GM23338 (cell line): Measurements from ENCODE around the gene SLC17A7. TPM values are rescaled to one million over a fixed set of nuclear protein-coding genes. Genes with fewer than 3 reads are reported as not detected.

Source experiments
- ATAC-seq: fragments of 200-7000 bp; cut with Tn5 transposase; 3 replicates; pipeline ENCODE4 v1.9.1; 2020
- DNase-seq: peaks from one replicate; pipeline ENCODE4 v3.0.0-alpha.2; 2015; ENCODE audit warnings: low spot score
- H2AFZ ChIP-seq: fragments of 200-600 bp; sonication (generic); 2 replicates; pipeline ENCODE4 v1.8.0; 2016; ENCODE audit warnings: antibody characterized with exemption, mild to moderate bottlenecking, moderate library complexity
- H3F3A ChIP-seq: fragments of 200-600 bp; sonication (generic); replicated peaks from 2 replicates; pipeline ENCODE4 v1.8.0; 2017; ENCODE audit warnings: antibody characterized with exemption, mixed run types, low read depth
- H3K27ac ChIP-seq: fragments of 200-600 bp; sonication (generic); 2 replicates; pipeline ENCODE4 v1.6.1; 2016; ENCODE audit warnings: low read depth
- H3K27me3 ChIP-seq: fragments of 200-600 bp; sonication (generic); 2 replicates; pipeline ENCODE4 v1.8.0; 2016; ENCODE audit warnings: mild to moderate bottlenecking, mixed run types, moderate library complexity; ENCODE audit not compliant: insufficient read depth
- H3K36me3 ChIP-seq: fragments of 200-600 bp; sonication (generic); 2 replicates; pipeline ENCODE4 v1.8.0; 2016; ENCODE audit warnings: mild to moderate bottlenecking; ENCODE audit not compliant: insufficient read depth
- H3K4me1 ChIP-seq: fragments of 200-600 bp; sonication (generic); 2 replicates; pipeline ENCODE4 v1.8.0; 2016; ENCODE audit warnings: mild to moderate bottlenecking, moderate library complexity; ENCODE audit not compliant: insufficient read depth
- H3K4me2 ChIP-seq: fragments of 200-600 bp; sonication (generic); 2 replicates; pipeline ENCODE4 v1.7.1; 2017; ENCODE audit warnings: mixed run types
- H3K4me3 ChIP-seq: fragments of 200-600 bp; sonication (generic); 2 replicates; pipeline ENCODE4 v1.6.1; 2016; ENCODE audit warnings: mixed run types
- H3K79me2 ChIP-seq: fragments of 200-600 bp; sonication (generic); replicated peaks from 2 replicates; pipeline ENCODE4 v1.8.0; 2017; ENCODE audit warnings: mild to moderate bottlenecking; ENCODE audit not compliant: insufficient read depth
- H3K9me2 ChIP-seq: fragments of 200-600 bp; sonication (generic); 2 replicates; pipeline ENCODE4 v1.8.0; 2017; ENCODE audit not compliant: insufficient read depth
- H4K20me1 ChIP-seq: fragments of 200-600 bp; sonication (generic); replicated peaks from 2 replicates; pipeline ENCODE4 v1.8.0; 2017; ENCODE audit warnings: mild to moderate bottlenecking; ENCODE audit not compliant: insufficient read depth
- H3K27ac Mint-ChIP-seq: 2 replicates; pipeline ENCODE4 v1.8.0; 2020; ENCODE audit warnings: inconsistent platforms, mild to moderate bottlenecking, moderate library complexity, mixed read lengths
- H3K27me3 Mint-ChIP-seq: 3 replicates; pipeline ENCODE4 v1.8.0; 2022; ENCODE audit warnings: low read depth, mild to moderate bottlenecking, moderate library complexity, mixed read lengths, inconsistent platforms; ENCODE audit not compliant: insufficient read depth, poor library complexity
- H3K36me3 Mint-ChIP-seq: 3 replicates; pipeline ENCODE4 v1.8.0; 2021; ENCODE audit warnings: low read depth, mild to moderate bottlenecking, inconsistent platforms, moderate library complexity, mixed read lengths
- H3K4me1 Mint-ChIP-seq: 3 replicates; pipeline ENCODE4 v1.8.0; 2020; ENCODE audit warnings: mild to moderate bottlenecking, inconsistent platforms, mixed read lengths
- H3K4me3 Mint-ChIP-seq: 3 replicates; pipeline ENCODE4 v1.8.0; 2021; ENCODE audit warnings: moderate library complexity, mild to moderate bottlenecking, inconsistent platforms, mixed read lengths
- H3K9me3 Mint-ChIP-seq: 3 replicates; pipeline ENCODE4 v1.8.0; 2020; ENCODE audit warnings: moderate library complexity, mild to moderate bottlenecking, inconsistent platforms, mixed read lengths
- CREB1 ChIP-seq: fragments of 250-450 bp; sonication (Bioruptor Pico); IDR thresholded peaks from 2 replicates; pipeline ENCODE4 v1.5.0; 2020; ENCODE audit warnings: low read depth, mild to moderate bottlenecking, moderate library complexity
- CTCF ChIP-seq, 2 experiments: fragments of 200-600 bp in 1 of 2; sonication (generic) in 1 of 2; conservative IDR thresholded peaks; 2 replicates each; pipeline versions ENCODE4 v1.5.1 to v1.6.1; 2016 to 2017; ENCODE audit warnings: antibody characterized with exemption in 2 of 2, low read depth in 2 of 2, mild to moderate bottlenecking in 2 of 2, moderate library complexity in 1 of 2
- ETS1 ChIP-seq: IDR thresholded peaks from 2 replicates; pipeline ENCODE4 v1.6.1; 2016; ENCODE audit warnings: antibody characterized with exemption
- EZH2 ChIP-seq: fragments of 200-600 bp; sonication (generic); IDR thresholded peaks from one replicate; pipeline ENCODE4 v1.8.0; 2017; ENCODE audit warnings: antibody characterized with exemption, mild to moderate bottlenecking, low read depth; ENCODE audit not compliant: unreplicated experiment
- EZH2phosphoT487 ChIP-seq: fragments of 200-600 bp; sonication (generic); IDR thresholded peaks from one replicate; pipeline ENCODE4 v1.8.1; 2018; ENCODE audit warnings: antibody characterized with exemption; ENCODE audit not compliant: unreplicated experiment
- JUNB ChIP-seq: IDR thresholded peaks from one replicate; pipeline ENCODE4 v1.6.1; 2016; ENCODE audit warnings: antibody characterized with exemption; ENCODE audit not compliant: unreplicated experiment
- NANOG ChIP-seq: IDR thresholded peaks from 2 replicates; pipeline ENCODE4 v1.6.1; 2016; ENCODE audit warnings: antibody characterized with exemption, borderline replicate concordance
- POLR2AphosphoS5 ChIP-seq: IDR thresholded peaks from 2 replicates; pipeline ENCODE4 v1.6.1; 2016; ENCODE audit warnings: antibody characterized with exemption, low read depth
- STAT1 ChIP-seq: IDR thresholded peaks from one replicate; pipeline ENCODE4 v1.6.1; 2016; ENCODE audit warnings: antibody characterized with exemption; ENCODE audit not compliant: unreplicated experiment
- ZNF114 ChIP-seq: fragments of 250-450 bp; sonication (Bioruptor Pico); IDR thresholded peaks from 2 replicates; pipeline ENCODE4 v1.5.0; 2020; ENCODE audit warnings: mild to moderate bottlenecking, moderate library complexity
- ZNF462 ChIP-seq: fragments of 250-450 bp; sonication (Bioruptor Pico); IDR thresholded peaks from 2 replicates; pipeline ENCODE4 v1.5.0; 2020; ENCODE audit warnings: mild to moderate bottlenecking, moderate library complexity
- polyA plus RNA-seq: library from polyadenylated mRNA; unstranded; fragments of >200 nt; fragmentation: Nextera tagmentation; extraction: Ambion mirVana; gene quantifications from 2 replicates; pipeline ENCODE4 v1.2.1, GENCODE V29; 2016
- total RNA-seq: library from RNA; depleted of rRNA; stranded (reverse); fragments of >200 nt; shearing (Covaris generic); gene quantifications from 2 replicates; pipeline ENCODE4 v1.2.3, GENCODE V29; 2014

SLC17A7 gene
- total and polyA plus RNA-seq, 2 experiments from 2014 or later: 0.90 to 1.5 TPM

GRCh38 chr19:49415102-49415809, 26.1 kb downstream of the SLC17A7 start:
- Histone ChIP-seq H2AFZ (peak overlapping the region; percentile 80), H3K4me1 (peaks cover 6% of the 10 kb centered on the region), H3K4me3 (no peak overlapping the region), H3K36me3 (no peaks in the 10 kb centered on the region), H3K79me2 (no peaks in the 10 kb centered on the region), H3F3A (no peaks in the 10 kb centered on the region), H4K20me1 (no peaks in the 10 kb centered on the region), H3K9me2 (no peaks in the 10 kb centered on the region), H3K27me3 (no peaks in the 10 kb centered on the region), H3K27ac (no peak overlapping the region), H3K4me2 (no peak overlapping the region)
- peak; percentile 27 for ATAC-seq
- H3K27ac Mint-ChIP-seq: no peak overlapping the region
- H3K36me3 Mint-ChIP-seq: no peaks in the 10 kb centered on the region
- peaks cover 32% of the 10 kb centered on the region for H3K4me1 Mint-ChIP-seq
- H3K4me3 Mint-ChIP-seq: no peak overlapping the region
- DNase-seq: no peak
- H3K9me3 Mint-ChIP-seq: no peaks in the 10 kb centered on the region
- peaks cover 8% of the 10 kb centered on the region for H3K27me3 Mint-ChIP-seq
- TF ChIP-seq ZNF114 (no peak), NANOG (no peak), POLR2AphosphoS5 (no peak), EZH2phosphoT487 (no peak), EZH2 (no peak), ETS1 (no peak), CREB1 (CRISPR knock-in tag) (no peak)

GRCh38 chr19:49414256-49414655, 27.1 kb downstream of the SLC17A7 start:
- H3K4me2 ChIP-seq: no peak overlapping the region
- H3K4me3 Mint-ChIP-seq: no peak overlapping the region
- no peak overlapping the region for H3K27ac Mint-ChIP-seq
- H3K36me3 ChIP-seq: no peaks in the 10 kb centered on the region
- H3K9me2 ChIP-seq: no peaks in the 10 kb centered on the region
- H4K20me1 ChIP-seq: no peaks in the 10 kb centered on the region
- no peaks in the 10 kb centered on the region for H3K27me3 ChIP-seq
- H3K4me1 Mint-ChIP-seq: peaks cover 23% of the 10 kb centered on the region
- no peak overlapping the region for H2AFZ ChIP-seq
- H3F3A ChIP-seq: no peaks in the 10 kb centered on the region
- DNase-seq (no peak), ATAC-seq (no peak)
- H3K27ac ChIP-seq: no peak overlapping the region
- peaks cover 6% of the 10 kb centered on the region for H3K4me1 ChIP-seq
- H3K4me3 ChIP-seq: no peak overlapping the region
- H3K27me3 Mint-ChIP-seq: peaks cover 5% of the 10 kb centered on the region
- no peaks in the 10 kb centered on the region for H3K79me2 ChIP-seq
- no peaks in the 10 kb centered on the region for H3K36me3 Mint-ChIP-seq
- H3K9me3 Mint-ChIP-seq: no peaks in the 10 kb centered on the region; the same call in 2 of the 3 replicates
- no peak for TF ChIP-seq NANOG
- no peak for TF ChIP-seq CTCF (conservative IDR thresholded peaks at IDR 0.05; ENCODE audit: low read depth in 2 of 2)
- TF ChIP-seq EZH2: no peak
- no peak for TF ChIP-seq EZH2phosphoT487
- TF ChIP-seq JUNB: no peak
- TF ChIP-seq ZNF462: no peak
- TF ChIP-seq ETS1: no peak
- TF ChIP-seq STAT1: no peak
